GM19463 (cell line): ENCODE measurements around the gene MFSD6.
A peak's percentile ranks its signal among the peaks of the same experiment; 100 is the strongest.

Experiments used
- ATAC-seq: cut with Tn5 transposase; IDR thresholded peaks from one replicate; pipeline ENCODE4 v1.9.1; 2021; ENCODE audit warnings: mild to moderate bottlenecking, moderate library complexity; ENCODE audit not compliant: unreplicated experiment

Gene MFSD6

GRCh38 chr2:190407662-190408537 is at the start of gene MFSD6:
MFSD6 (plus strand) TSS chr2:190408355; CDS start chr2:190436030, 27,675 bp downstream.
- peak; percentile 59 for ATAC-seq

GRCh38 chr2:190358655-190359448 is 49.3 kb upstream of the MFSD6 start:
- peak; percentile 46 for ATAC-seq

- no peak for ATAC-seq
Observed at GRCh38 chr2:190360561-190360960, 47.6 kb upstream of the MFSD6 start.

GRCh38 chr2:190360965-190361364 is 47.2 kb upstream of the MFSD6 start:
- ATAC-seq: no peak

GRCh38 chr2:190361572-190361971 is 46.6 kb upstream of the MFSD6 start:
- ATAC-seq: no peak

- ATAC-seq: no peak
Observed at GRCh38 chr2:190362894-190363293, 45.3 kb upstream of the MFSD6 start.

- ATAC-seq: no peak
Observed at GRCh38 chr2:190365499-190366204, 42.5 kb upstream of the MFSD6 start.

GRCh38 chr2:190366248-190366753 is 41.9 kb upstream of the MFSD6 start:
- ATAC-seq: no peak

GRCh38 chr2:190367091-190367490 is 41.1 kb upstream of the MFSD6 start:
- ATAC-seq: no peak

- no peak for ATAC-seq
Observed at GRCh38 chr2:190369635-190370034, 38.5 kb upstream of the MFSD6 start.

GRCh38 chr2:190376083-190376482 is 32.1 kb upstream of the MFSD6 start:
- ATAC-seq: no peak

GRCh38 chr2:190376591-190377245 is 31.4 kb upstream of the MFSD6 start:
- ATAC-seq: no peak

- ATAC-seq: no peak
Observed at GRCh38 chr2:190378880-190379237, 29.3 kb upstream of the MFSD6 start.

- no peak for ATAC-seq
Observed at GRCh38 chr2:190379249-190379964, 28.7 kb upstream of the MFSD6 start.

GRCh38 chr2:190380962-190381412 is 27.2 kb upstream of the MFSD6 start:
- no peak for ATAC-seq

- peak; percentile 69 for ATAC-seq
Observed at GRCh38 chr2:190382851-190383250, 25.3 kb upstream of the MFSD6 start.

- ATAC-seq: no peak
Observed at GRCh38 chr2:190387422-190387821, 20.7 kb upstream of the MFSD6 start.

- ATAC-seq: no peak
Observed at GRCh38 chr2:190396271-190396670, 11.9 kb upstream of the MFSD6 start.

GRCh38 chr2:190402986-190403603 is 5.1 kb upstream of the MFSD6 start:
- ATAC-seq: no peak
